IMR-90 (cell line): Measurements from ENCODE around the gene ANKRD34C. TPM values are rescaled to one million over a fixed set of nuclear protein-coding genes. Genes with fewer than 3 reads are reported as not detected.

ENCODE experiments used
- ATAC-seq: fragments of 200-7000 bp; cut with Tn5 transposase; 2 replicates; pipeline ENCODE4 v1.9.1; 2020; ENCODE audit warnings: low read depth, mild to moderate bottlenecking, moderate library complexity
- BruUV-seq: library from RNA; stranded (reverse); fragments of 400-500 nt; replicated peaks from 2 replicates; lab custom pipeline; 2021; lab: Mats Ljungman, UMichigan
- CTCF ChIA-PET: fragments of 300-600 bp; formaldehyde crosslinking; extraction: SDS; loops from one replicate; lab custom pipeline; 2021; ENCODE audit warnings: antibody characterized with exemption; lab: Yijun Ruan, JAX
- POLR2A ChIA-PET: fragments of 300-600 bp; sonication (Branson Sonifier 250); formaldehyde crosslinking; loops from one replicate; lab custom pipeline; 2022; ENCODE audit warnings: antibody characterized with exemption; ENCODE audit not compliant: unreplicated experiment; lab: Charles Lee
- DNase-seq: peaks from one replicate; pipeline ENCODE4 v3.0.0; 2013
- H2AFZ ChIP-seq: replicated peaks from 2 replicates; pipeline ENCODE3; 2013; ENCODE audit warnings: low read length, mild to moderate bottlenecking; ENCODE audit not compliant: poor library complexity
- H2AK5ac ChIP-seq: 2 replicates; pipeline ENCODE4 v1.6.1; 2013; ENCODE audit warnings: low read depth, low read length, inconsistent platforms
- H2AK9ac ChIP-seq: replicated peaks from 2 replicates; pipeline ENCODE3; 2013; ENCODE audit warnings: mild to moderate bottlenecking, low read depth, low read length, moderate library complexity; ENCODE audit not compliant: poor library complexity
- H2BK120ac ChIP-seq: 2 replicates; pipeline ENCODE4 v1.6.1; 2013; ENCODE audit warnings: low read depth, low read length, inconsistent platforms
- H2BK15ac ChIP-seq: 3 replicates; pipeline ENCODE4 v1.6.1; 2013; ENCODE audit warnings: low read depth, low read length, inconsistent platforms
- H2BK20ac ChIP-seq: 2 replicates; pipeline ENCODE4 v1.6.1; 2013; ENCODE audit warnings: low read depth, mild to moderate bottlenecking, inconsistent platforms, low read length, moderate library complexity
- H2BK5ac ChIP-seq: 2 replicates; pipeline ENCODE4 v1.6.1; 2013; ENCODE audit warnings: mild to moderate bottlenecking, low read depth, low read length, inconsistent platforms; ENCODE audit not compliant: poor library complexity, severe bottlenecking
- H3K14ac ChIP-seq: replicated peaks from 2 replicates; pipeline ENCODE4 v1.6.1; 2013; ENCODE audit warnings: low read depth, low read length, inconsistent platforms
- H3K18ac ChIP-seq: 2 replicates; pipeline ENCODE4 v1.6.1; 2013; ENCODE audit warnings: low read depth, low read length, control low read depth
- H3K23ac ChIP-seq: 2 replicates; pipeline ENCODE4 v1.6.1; 2013; ENCODE audit warnings: low read depth, low read length, inconsistent platforms
- H3K27ac ChIP-seq: 2 replicates; pipeline ENCODE4 v1.5.1; 2013; ENCODE audit warnings: mild to moderate bottlenecking, control low read depth, low read length; ENCODE audit not compliant: insufficient read depth
- H3K27me3 ChIP-seq: 2 replicates; pipeline ENCODE4 v1.6.1; 2013; ENCODE audit warnings: low read length; ENCODE audit not compliant: control insufficient read depth, insufficient read depth
- H3K36me3 ChIP-seq: 2 replicates; pipeline ENCODE4 v1.6.1; 2013; ENCODE audit warnings: low read length, mixed read lengths; ENCODE audit not compliant: control insufficient read depth, insufficient read depth
- H3K4ac ChIP-seq: 2 replicates; pipeline ENCODE4 v1.6.1; 2013; ENCODE audit warnings: low read depth, low read length, inconsistent platforms
- H3K4me1 ChIP-seq: 2 replicates; pipeline ENCODE4 v1.6.1; 2013; ENCODE audit warnings: low read length, mixed read lengths; ENCODE audit not compliant: control insufficient read depth, insufficient read depth
- H3K4me2 ChIP-seq: 2 replicates; pipeline ENCODE4 v1.6.1; 2013; ENCODE audit warnings: low read depth, mild to moderate bottlenecking, control low read depth, low read length, moderate library complexity
- H3K4me3 ChIP-seq: 2 replicates; pipeline ENCODE4 v1.5.1; 2013; ENCODE audit warnings: low read depth, mild to moderate bottlenecking, control low read depth, low read length, moderate library complexity; ENCODE audit not compliant: insufficient read depth
- H3K56ac ChIP-seq: 2 replicates; pipeline ENCODE4 v1.6.1; 2013; ENCODE audit warnings: low read length, inconsistent platforms; ENCODE audit not compliant: insufficient read depth; ENCODE audit errors: extremely low read depth
- H3K79me1 ChIP-seq, 2 experiments: 2 replicates each; pipeline ENCODE4 v1.6.1; 2013; ENCODE audit warnings: low read length in 2 of 2, inconsistent platforms in 1 of 2, low read depth in 1 of 2
- H3K9ac ChIP-seq: 2 replicates; pipeline ENCODE4 v1.6.1; 2013; ENCODE audit warnings: low read depth, low read length, control low read depth
- H3K9me1 ChIP-seq: 2 replicates; pipeline ENCODE4 v1.6.1; 2013; ENCODE audit warnings: low read length, inconsistent platforms; ENCODE audit not compliant: insufficient read depth
- H3K9me3 ChIP-seq: 2 replicates; pipeline ENCODE4 v1.6.1; 2013; ENCODE audit warnings: low read length; ENCODE audit not compliant: control insufficient read depth, insufficient read depth
- H4K20me1 ChIP-seq: 2 replicates; pipeline ENCODE4 v1.6.1; 2013; ENCODE audit warnings: low read length, inconsistent platforms; ENCODE audit not compliant: insufficient read depth
- H4K5ac ChIP-seq: 2 replicates; pipeline ENCODE4 v1.6.1; 2013; ENCODE audit warnings: mild to moderate bottlenecking, low read depth, low read length, control low read depth
- H4K8ac ChIP-seq, 2 experiments: 2 replicates each; pipeline ENCODE4 v1.6.1; 2013; ENCODE audit warnings: low read depth in 2 of 2, low read length in 2 of 2, control low read depth in 1 of 2, inconsistent platforms in 1 of 2
- H4K91ac ChIP-seq: 2 replicates; pipeline ENCODE4 v1.6.1; 2013; ENCODE audit warnings: low read depth, low read length, inconsistent platforms; ENCODE audit not compliant: insufficient read depth
- BHLHE40 ChIP-seq: fragments of 150-350 bp; IDR thresholded peaks from 2 replicates; pipeline ENCODE4 v1.6.1; 2016; ENCODE audit warnings: mild to moderate bottlenecking, low read depth, low read length
- CEBPB ChIP-seq: IDR thresholded peaks from 2 replicates; pipeline ENCODE4 v1.6.1; 2012; ENCODE audit warnings: low read depth, low read length, improper control_type of control experiment
- MAZ ChIP-seq: IDR thresholded peaks from 2 replicates; pipeline ENCODE4 v1.6.1; 2012; ENCODE audit warnings: low read depth, mild to moderate bottlenecking, low read length, improper control_type of control experiment, moderate library complexity, borderline replicate concordance
- MXI1 ChIP-seq: IDR thresholded peaks from 2 replicates; pipeline ENCODE4 v1.6.1; 2012; ENCODE audit warnings: low read depth, mild to moderate bottlenecking, low read length, moderate library complexity, borderline replicate concordance
- NFE2L2 ChIP-seq: fragments of 150-350 bp; IDR thresholded peaks from 2 replicates; pipeline ENCODE4 v1.6.1; 2016; ENCODE audit warnings: low read depth, mild to moderate bottlenecking, low read length
- RAD21 ChIP-seq: IDR thresholded peaks from 2 replicates; pipeline ENCODE4 v1.6.1; 2012; ENCODE audit warnings: low read length, improper control_type of control experiment
- RCOR1 ChIP-seq: IDR thresholded peaks from 2 replicates; pipeline ENCODE4 v1.6.1; 2012; ENCODE audit warnings: mild to moderate bottlenecking, low read length, improper control_type of control experiment; ENCODE audit not compliant: insufficient replicate concordance
- RFX5 ChIP-seq: IDR thresholded peaks from 2 replicates; pipeline ENCODE4 v1.8.0; 2012; ENCODE audit warnings: low read depth, mild to moderate bottlenecking, low read length, moderate library complexity
- WGBS, 2 experiments: methylation state at CpG; one replicate each; pipeline versions ENCODE4 v1.1.5 to v1.1.7; 2013; ENCODE audit warnings: missing lambda C conversion rate in 2 of 2; ENCODE audit not compliant: insufficient read length in 1 of 2; ENCODE audit errors: extremely low coverage in 2 of 2; 5-methylcytosine and 5-hydroxymethylcytosine counted together
- dilution Hi-C: fragments of 300-500 bp; cut with HindIII; formaldehyde crosslinking; loops from one replicate; pipeline ENCODE4 v1.14.3; 2018; ENCODE audit warnings: low sequenced_read_pairs; ENCODE audit not compliant: unreplicated experiment
- in situ Hi-C: fragments of 300-500 bp; cut with MboI; formaldehyde crosslinking; loops from 3 replicates; pipeline ENCODE4 v1.14.3; 2019; ENCODE audit warnings: low sequenced_read_pairs, inconsistent platforms, mixed read lengths
- intact Hi-C: fragments of 100-400 bp; cut with micrococcal nuclease; formaldehyde crosslinking; loops from 2 replicates; pipeline ENCODE4 v1.10.0; 2022
- polyA plus RNA-seq, 3 experiments: library from polyadenylated mRNA; depleted of rRNA; stranded (reverse); fragments of >200 nt; gene quantifications; 2 replicates each; pipeline ENCODE4 v1.2.3, GENCODE V29; 2012; ENCODE audit warnings: low replicate concordance in 1 of 3
- total RNA-seq: library from RNA; depleted of rRNA; stranded (reverse); fragments of >200 nt; gene quantifications from 2 replicates; pipeline ENCODE4 v1.2.3, GENCODE V29; 2012
- TF ChIP-seq, protein P1 (sequence below): fragments of 150-350 bp; IDR thresholded peaks from 2 replicates; pipeline ENCODE4 v1.6.1; 2016; ENCODE audit warnings: low read depth, mild to moderate bottlenecking, low read length, moderate library complexity, borderline replicate concordance
- TF ChIP-seq, protein P2 (sequence below): conservative IDR thresholded peaks from 2 replicates; pipeline ENCODE4 v1.5.1; 2012; ENCODE audit warnings: mild to moderate bottlenecking, low read depth, low read length, improper control_type of control experiment

The ANKRD34C gene
- total and polyA plus RNA-seq, 2 of the 4 experiments (the other 2 are of a cell fraction): not detected

DNA sequence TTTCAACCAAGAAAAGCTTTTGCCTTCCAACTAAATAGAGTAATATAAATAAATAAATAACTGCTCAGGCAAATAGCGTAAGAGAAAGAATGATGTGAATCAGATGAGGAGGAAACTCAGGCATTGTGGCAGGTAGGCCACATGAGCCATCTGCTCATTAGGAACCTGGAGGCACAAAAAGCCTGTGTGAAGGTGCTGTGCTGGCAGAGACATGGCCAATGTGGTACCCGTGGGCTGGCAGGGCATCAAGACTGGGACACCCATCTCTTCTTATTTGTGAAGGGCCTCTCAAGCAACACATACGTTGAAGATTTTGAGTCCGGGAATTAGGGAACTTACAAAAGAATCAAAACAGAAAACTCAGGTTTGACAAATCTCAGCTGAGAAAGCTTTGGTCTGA, 9.5 kb downstream of the ANKRD34C start:
- Histone ChIP-seq H3K56ac (no peak overlapping the region), H2BK5ac (no peak overlapping the region), H2AK9ac (no peak overlapping the region), H3K9ac (no peak overlapping the region), H3K4ac (no peak overlapping the region), H3K9me1 (no peaks in the 10 kb centered on the region), H3K9me3 (no peaks in the 10 kb centered on the region), H4K8ac (no peak overlapping the region), H3K4me3 (no peak overlapping the region), H3K4me2 (no peak overlapping the region), H4K91ac (no peak overlapping the region), H3K18ac (no peak overlapping the region), H2AFZ (no peak overlapping the region), H3K27ac (no peak overlapping the region), H2BK20ac (no peak overlapping the region), H3K23ac (no peak overlapping the region), H4K20me1 (no peaks in the 10 kb centered on the region), H4K5ac (no peak overlapping the region), H3K4me1 (no peaks in the 10 kb centered on the region), H2BK120ac (no peak overlapping the region), H3K27me3 (no peaks in the 10 kb centered on the region; the same call in 1 of the 2 replicates), H3K36me3 (no peaks in the 10 kb centered on the region), H3K79me1 (no peaks in the 10 kb centered on the region), H2AK5ac (no peak overlapping the region), H2BK15ac (no peak overlapping the region), H3K14ac (no peak overlapping the region)
- intact Hi-C loops (no loop called here), in situ Hi-C loops (no loop called here), dilution Hi-C loops (no loop called here)
- DNase-seq (no peak), ATAC-seq (no peak)
- CTCF ChIA-PET: no interaction called here
- POLR2A ChIA-PET: no interaction called here
- WGBS, 2 experiments: no CpG with 5 or more reads among the region's 4 CpGs
- BruUV-seq: no TSS peak
- TF ChIP-seq, protein P1, sequence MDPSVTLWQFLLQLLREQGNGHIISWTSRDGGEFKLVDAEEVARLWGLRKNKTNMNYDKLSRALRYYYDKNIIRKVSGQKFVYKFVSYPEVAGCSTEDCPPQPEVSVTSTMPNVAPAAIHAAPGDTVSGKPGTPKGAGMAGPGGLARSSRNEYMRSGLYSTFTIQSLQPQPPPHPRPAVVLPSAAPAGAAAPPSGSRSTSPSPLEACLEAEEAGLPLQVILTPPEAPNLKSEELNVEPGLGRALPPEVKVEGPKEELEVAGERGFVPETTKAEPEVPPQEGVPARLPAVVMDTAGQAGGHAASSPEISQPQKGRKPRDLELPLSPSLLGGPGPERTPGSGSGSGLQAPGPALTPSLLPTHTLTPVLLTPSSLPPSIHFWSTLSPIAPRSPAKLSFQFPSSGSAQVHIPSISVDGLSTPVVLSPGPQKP: no peak
- TF ChIP-seq CEBPB (no peak), RFX5 (no peak), BHLHE40 (no peak), RCOR1 (no peak), NFE2L2 (no peak), MAZ (no peak), MXI1 (no peak), RAD21 (no peak)
- TF ChIP-seq, protein P2, sequence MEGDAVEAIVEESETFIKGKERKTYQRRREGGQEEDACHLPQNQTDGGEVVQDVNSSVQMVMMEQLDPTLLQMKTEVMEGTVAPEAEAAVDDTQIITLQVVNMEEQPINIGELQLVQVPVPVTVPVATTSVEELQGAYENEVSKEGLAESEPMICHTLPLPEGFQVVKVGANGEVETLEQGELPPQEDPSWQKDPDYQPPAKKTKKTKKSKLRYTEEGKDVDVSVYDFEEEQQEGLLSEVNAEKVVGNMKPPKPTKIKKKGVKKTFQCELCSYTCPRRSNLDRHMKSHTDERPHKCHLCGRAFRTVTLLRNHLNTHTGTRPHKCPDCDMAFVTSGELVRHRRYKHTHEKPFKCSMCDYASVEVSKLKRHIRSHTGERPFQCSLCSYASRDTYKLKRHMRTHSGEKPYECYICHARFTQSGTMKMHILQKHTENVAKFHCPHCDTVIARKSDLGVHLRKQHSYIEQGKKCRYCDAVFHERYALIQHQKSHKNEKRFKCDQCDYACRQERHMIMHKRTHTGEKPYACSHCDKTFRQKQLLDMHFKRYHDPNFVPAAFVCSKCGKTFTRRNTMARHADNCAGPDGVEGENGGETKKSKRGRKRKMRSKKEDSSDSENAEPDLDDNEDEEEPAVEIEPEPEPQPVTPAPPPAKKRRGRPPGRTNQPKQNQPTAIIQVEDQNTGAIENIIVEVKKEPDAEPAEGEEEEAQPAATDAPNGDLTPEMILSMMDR: no peak
